GM21528 (cell line): ENCODE measurements around the gene CYP19A1.
"Not testable (repeated sequence)": the region's sequence is repeated elsewhere in the genome, so short reads cannot be mapped to it uniquely, and the experiment has no call there.

Experiments
- ATAC-seq: cut with Tn5 transposase; IDR thresholded peaks from one replicate; pipeline ENCODE4 v1.9.1; 2021; ENCODE audit warnings: mild to moderate bottlenecking, moderate library complexity; ENCODE audit not compliant: unreplicated experiment, low FRiP score

CYP19A1 gene

GRCh38 chr15:51190424-51191068 lies 147.8 kb downstream of the CYP19A1 start:
- ATAC-seq: no peak

DNA sequence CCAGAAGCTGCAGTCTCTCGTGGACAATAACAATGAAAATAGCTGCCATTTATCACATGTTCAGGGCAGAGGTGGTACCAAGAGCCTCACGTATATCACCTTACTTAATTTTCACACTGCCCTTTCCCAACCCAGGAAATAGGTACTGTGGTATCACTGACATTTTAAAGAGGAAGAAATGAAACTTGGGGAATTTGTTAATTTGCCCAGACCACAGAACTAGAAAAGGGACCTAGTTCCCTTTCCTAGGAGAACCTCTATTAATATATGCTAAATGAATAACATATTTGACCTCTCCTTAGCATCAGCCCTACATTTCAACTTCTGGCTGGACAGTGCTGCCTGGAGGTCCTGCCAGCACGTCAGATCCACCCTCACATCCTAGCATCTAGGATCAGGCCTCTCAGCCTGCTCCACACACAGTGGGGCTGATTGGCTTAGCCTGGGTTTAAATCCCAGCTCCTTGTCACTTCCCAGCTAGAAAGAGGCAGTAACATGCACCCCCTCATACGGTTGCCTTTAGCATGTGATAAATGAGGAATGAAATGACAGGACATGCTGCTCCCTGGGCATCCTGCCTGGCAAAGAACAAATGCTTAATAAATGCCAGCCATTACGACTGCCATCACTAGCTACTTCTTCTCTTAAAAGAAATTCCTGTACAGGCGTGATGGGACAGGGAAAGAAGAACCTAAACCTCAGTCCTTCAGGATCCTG lies 148.6 kb downstream of the CYP19A1 start:
- no peak for ATAC-seq

- not testable (repeated sequence) for ATAC-seq
These were observed 149.6 kb downstream of the CYP19A1 start for GRCh38 chr15:51188791-51189190.

DNA sequence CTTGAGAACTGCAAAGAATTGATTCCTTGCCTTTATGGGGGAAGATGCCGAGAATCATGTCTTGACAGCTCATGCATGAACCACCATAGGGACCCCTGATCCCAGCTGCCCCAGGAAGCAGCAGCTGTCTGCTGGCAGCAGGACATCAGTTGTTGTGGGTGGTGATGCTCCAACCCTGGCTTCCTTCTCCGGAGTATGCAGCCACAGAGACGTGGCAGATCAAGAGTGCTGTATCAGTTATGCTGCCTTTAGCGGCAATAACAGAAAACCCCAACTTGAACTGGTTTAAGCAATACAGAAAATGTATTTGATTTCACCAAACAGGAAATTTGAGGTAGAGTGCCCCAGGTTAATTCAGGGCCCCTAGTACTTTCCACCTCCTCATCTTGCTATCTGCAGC lies 151.5 kb downstream of the CYP19A1 start:
- no peak for ATAC-seq

GRCh38 chr15:51186181-51186705 lies 152.2 kb downstream of the CYP19A1 start:
- no peak for ATAC-seq

DNA sequence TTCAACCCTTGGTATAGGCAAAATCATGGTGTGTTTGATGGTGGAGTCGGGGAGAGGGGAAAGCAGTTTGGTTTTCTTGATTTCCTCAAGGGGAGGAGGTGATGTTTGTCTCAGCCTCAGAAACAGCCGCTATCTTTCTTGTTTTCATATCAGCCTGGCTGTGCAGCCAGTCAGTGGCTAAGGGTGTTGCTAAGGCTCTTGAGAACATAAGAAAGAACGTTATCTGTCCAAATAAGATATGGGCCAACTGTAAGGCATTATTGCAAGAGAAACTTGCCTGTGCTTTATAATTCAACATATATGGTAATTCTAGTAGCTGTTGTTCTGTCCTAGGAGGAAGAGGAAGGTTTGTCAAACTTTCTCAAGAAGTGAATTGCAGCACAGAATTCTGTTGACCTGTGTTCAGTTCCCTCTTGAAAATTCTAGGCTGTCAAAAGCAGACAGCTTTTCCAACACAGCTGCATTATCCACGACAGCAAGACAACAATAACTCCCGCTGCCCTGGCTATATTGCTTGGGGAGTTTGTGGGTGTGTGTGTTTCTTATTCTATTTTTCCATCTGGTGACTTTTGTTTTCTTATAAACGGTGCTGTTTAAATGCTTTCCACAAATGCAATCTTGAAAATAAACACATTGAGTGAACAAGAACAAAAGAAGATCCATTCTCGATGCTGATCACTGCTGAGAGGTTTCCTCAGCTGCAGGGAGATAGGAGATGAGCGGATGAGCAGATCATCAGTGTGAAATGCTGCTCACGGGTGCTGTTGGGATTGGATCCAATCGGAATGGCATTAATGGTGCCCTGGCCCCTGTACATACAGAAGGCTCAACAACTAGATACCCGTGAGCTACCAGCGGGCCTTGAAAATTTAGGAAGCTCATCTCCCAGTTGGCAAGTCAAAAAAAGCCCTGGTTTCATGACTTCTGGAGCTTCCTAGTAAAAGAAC lies 152.9 kb downstream of the CYP19A1 start:
- ATAC-seq: no peak

- no peak for ATAC-seq
These were observed 153.8 kb downstream of the CYP19A1 start for GRCh38 chr15:51184627-51185026.

DNA sequence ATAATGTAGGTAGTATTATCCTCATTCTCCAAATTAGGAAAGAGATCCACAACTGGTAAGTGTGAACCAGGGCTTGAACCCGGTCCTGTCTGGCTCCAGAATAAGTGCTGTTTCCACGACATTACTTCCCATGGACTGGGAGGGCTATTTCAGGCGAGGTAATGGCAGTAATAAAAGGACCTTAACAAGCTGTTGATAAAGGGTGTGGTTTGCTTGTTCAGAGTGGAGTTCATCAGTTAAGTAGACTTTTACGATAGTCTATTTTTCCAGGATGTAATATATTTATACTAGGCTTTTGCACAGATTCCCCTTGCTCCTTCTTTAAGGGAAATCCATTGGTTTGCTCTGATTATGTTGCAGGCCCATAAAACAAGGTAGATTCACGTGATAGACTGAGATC lies 155.3 kb downstream of the CYP19A1 start:
- ATAC-seq: no peak

- ATAC-seq: no peak
These were observed 156.5 kb downstream of the CYP19A1 start for GRCh38 chr15:51181905-51182304.

DNA sequence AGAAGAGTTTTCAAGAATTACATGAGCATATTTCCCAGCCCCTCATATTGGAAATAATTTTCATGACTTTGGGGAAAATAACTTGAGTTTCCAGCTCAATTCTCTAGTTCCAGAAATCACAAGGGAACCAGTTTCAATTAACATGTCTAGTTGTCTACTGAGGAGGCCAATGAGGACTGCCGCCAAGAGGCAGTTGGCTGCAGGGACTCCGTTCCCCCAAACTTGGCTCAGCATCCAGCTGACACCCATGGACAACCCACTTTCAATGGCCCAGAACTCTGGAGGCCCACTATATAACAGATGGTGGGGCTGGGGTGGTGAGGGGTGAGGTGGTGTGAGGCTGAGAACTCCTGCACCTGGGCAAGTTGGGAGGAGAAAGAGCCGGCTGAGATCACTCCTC lies 157.2 kb downstream of the CYP19A1 start:
- no peak for ATAC-seq

GRCh38 chr15:51180534-51180933 lies 157.9 kb downstream of the CYP19A1 start:
- ATAC-seq: no peak

- no peak for ATAC-seq
These were observed 158.4 kb downstream of the CYP19A1 start for GRCh38 chr15:51180011-51180410.

- no peak for ATAC-seq
These were observed 166.2 kb downstream of the CYP19A1 start for GRCh38 chr15:51172193-51172592.

DNA sequence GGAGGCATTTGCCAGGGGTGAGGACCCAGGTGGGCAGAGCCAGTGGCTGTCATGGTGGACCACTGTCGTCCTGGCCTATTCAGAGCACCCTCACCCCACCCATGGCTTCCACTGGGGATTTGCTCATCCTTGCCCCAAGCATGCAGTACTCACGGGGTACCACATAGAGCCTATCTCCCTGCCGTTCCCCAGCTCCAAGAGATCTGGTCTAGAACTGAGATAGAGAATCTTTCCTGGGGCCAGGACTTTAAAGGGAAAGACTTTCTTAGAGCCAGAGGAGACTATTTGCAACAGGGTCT lies 166.8 kb downstream of the CYP19A1 start:
- ATAC-seq: no peak

DNA sequence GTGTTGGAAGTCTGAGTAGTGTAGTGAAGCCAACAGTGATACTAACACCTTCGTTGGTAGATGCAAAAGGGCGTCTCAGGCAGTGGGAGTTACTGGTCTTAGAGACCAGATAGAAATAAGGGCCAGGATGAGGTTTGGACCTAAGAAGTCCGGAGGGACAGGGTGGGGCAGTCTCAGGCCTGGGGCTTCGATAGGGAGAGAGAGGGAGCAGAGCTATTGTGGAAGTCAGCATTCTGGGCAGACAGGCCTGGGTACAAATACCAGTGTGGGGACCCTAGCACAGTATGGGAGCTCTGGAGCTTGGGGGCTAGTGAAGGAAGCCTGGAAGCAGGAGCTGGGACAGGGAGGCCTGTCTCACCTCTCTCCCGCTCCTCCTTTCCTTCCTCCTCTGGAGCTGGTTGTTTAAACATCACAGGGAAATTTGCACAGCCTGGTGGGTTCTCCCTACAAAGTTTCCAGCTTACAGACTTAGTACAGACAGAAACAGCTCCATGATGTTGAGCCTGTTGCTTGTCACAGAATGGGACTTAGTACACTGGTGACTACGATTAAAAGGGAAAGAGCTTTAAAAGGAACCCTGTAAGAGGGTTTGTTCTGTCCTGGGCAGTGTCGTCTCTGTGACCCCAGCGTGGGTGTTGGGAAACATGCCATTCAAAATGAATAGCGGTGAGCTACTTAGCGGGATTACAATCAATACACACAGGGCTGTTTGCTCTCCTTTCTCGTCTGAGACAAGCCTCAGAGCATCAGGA lies 167.3 kb downstream of the CYP19A1 start:
- ATAC-seq: no peak

- ATAC-seq: no peak
These were observed 169.7 kb downstream of the CYP19A1 start for GRCh38 chr15:51168700-51169099.

- ATAC-seq: no peak
These were observed 174.6 kb downstream of the CYP19A1 start for GRCh38 chr15:51163843-51164242.

DNA sequence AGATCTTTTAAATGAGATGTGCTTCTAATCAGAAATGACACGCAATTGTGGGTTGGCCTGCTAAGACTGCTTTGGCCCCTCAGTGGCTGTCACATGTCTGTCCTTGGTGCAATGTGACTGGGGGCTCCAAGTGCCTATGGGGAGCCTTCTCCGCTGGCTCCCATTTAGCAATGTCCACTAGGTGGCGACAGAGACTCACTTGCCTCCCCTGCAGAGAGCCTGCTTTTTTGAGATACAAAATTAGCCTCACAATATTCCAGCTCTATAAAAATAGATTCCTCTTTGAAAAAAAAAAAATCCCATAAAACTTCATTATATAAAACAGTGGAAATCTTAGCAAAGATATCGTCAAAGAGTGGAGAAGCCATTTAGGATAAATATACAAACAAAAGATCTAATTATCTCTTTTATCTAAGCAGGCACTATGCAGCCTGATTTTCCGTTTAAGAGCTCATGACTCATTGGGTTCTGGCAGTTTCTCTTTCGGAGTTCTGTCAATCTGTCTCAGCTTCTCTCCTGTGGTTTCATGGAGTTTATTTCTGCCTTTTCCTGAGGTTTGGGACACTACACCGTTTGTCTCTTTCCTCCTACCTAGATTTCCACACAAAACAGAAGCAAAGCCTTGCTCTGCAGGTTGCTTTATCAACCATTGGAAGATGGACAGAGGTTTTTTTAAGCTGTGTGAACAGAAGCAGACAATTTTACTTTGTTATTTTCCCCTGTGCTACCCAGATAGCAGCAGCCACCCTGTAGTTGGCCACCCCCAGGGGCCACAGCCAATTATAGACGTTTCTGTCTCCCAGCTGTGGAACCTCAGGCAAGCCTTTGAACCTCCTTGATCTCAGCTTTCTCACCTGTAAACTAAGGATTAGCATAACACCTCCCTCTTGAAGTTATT lies 175.3 kb downstream of the CYP19A1 start:
- ATAC-seq: no peak

DNA sequence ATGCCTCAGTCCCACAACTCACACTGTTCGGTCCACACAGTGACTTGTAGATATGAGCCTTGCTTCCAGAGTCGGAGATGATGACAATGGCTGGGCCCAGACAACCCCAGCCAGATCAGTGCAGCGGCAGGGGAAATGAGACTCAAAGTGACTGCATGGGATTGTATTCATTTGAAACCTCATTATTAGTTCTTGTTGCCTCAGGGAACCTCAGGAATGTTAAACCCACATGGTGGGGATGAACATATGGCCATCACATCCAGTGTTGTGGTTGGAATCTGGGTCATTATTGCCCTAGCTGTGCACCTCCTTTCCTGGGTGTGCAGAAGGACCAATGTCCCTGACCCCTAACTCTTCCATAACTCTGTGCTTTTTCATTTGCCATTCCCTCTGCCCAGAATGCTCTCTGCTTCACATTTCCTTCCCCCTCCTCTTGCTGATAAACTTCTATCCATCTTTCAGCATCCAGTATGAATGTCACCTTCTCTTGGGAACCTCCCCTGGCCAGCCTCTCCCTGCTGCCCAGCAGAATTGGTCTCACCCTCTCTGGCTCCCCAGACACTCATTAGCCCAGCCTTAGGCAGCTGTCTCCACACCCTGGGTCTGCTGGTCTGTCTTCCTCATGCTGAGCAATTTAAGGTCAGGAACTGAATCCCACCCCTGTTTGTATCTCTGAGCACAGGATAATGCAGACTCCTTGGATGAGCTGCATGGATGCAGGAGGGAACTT lies 176.7 kb downstream of the CYP19A1 start:
- ATAC-seq: no peak
